WERI-Rb-1 (cell line): ENCODE results near the gene MAML2.

Source experiments
- DNase-seq: peaks from one replicate; pipeline ENCODE4 v3.0.0-alpha.2; 2020
- H3K27ac ChIP-seq: fragments of 250-450 bp; sonication (Bioruptor Pico); 2 replicates; pipeline ENCODE4 v1.5.1; 2020; ENCODE audit warnings: mild to moderate bottlenecking, moderate library complexity
- H3K27me3 ChIP-seq: fragments of 250-450 bp; sonication (Bioruptor Pico); 2 replicates; pipeline ENCODE4 v1.5.1; 2021; ENCODE audit warnings: mild to moderate bottlenecking, low read depth, moderate library complexity; ENCODE audit not compliant: insufficient read depth, severe bottlenecking
- H3K36me3 ChIP-seq: fragments of 250-450 bp; sonication (Bioruptor Pico); 2 replicates; pipeline ENCODE4 v1.5.1; 2020; ENCODE audit warnings: mild to moderate bottlenecking, moderate library complexity
- H3K4me3 ChIP-seq: 2 replicates; pipeline ENCODE4 v1.5.1; 2011; ENCODE audit warnings: low read depth, mild to moderate bottlenecking, control low read depth, low read length
- H3K9me3 ChIP-seq: fragments of 250-450 bp; sonication (Bioruptor Pico); 2 replicates; pipeline ENCODE4 v1.5.1; 2021; ENCODE audit warnings: mild to moderate bottlenecking, moderate library complexity; ENCODE audit not compliant: severe bottlenecking
- TF ChIP-seq, protein P1 (sequence below): IDR thresholded peaks from 2 replicates; pipeline ENCODE4 v1.5.1; 2011; ENCODE audit warnings: low read depth, mild to moderate bottlenecking, control low read depth, inconsistent platforms, low read length

Gene MAML2

DNA sequence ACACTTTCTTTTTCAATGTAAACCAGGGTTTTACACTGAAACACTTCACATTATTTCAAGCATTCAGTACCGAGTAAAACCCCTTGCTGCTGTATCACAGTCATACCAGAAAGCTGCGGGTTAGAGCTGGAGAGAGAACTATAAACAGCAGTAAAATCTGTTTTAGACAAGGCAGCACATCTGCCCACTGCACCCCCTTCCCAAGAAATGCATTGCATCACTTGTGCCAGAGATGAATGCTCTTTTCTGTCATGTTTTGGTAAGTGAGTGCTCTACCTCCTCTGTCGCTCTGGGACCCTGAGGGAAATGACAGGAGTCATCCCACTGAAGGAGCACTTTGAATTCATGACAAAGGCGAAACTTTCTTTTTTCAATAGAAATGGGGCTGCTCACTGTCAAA, 107.2 kb downstream of the MAML2 start:
- DNase-seq: no peak
- Histone ChIP-seq H3K36me3 (no peaks in the 10 kb centered on the region; the same call in 1 of the 2 replicates), H3K9me3 (no peaks in the 10 kb centered on the region), H3K4me3 (no peak overlapping the region), H3K27me3 (no peaks in the 10 kb centered on the region), H3K27ac (peak overlapping the region; percentile 75)
- TF ChIP-seq, protein P1, sequence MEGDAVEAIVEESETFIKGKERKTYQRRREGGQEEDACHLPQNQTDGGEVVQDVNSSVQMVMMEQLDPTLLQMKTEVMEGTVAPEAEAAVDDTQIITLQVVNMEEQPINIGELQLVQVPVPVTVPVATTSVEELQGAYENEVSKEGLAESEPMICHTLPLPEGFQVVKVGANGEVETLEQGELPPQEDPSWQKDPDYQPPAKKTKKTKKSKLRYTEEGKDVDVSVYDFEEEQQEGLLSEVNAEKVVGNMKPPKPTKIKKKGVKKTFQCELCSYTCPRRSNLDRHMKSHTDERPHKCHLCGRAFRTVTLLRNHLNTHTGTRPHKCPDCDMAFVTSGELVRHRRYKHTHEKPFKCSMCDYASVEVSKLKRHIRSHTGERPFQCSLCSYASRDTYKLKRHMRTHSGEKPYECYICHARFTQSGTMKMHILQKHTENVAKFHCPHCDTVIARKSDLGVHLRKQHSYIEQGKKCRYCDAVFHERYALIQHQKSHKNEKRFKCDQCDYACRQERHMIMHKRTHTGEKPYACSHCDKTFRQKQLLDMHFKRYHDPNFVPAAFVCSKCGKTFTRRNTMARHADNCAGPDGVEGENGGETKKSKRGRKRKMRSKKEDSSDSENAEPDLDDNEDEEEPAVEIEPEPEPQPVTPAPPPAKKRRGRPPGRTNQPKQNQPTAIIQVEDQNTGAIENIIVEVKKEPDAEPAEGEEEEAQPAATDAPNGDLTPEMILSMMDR: no peak

DNA sequence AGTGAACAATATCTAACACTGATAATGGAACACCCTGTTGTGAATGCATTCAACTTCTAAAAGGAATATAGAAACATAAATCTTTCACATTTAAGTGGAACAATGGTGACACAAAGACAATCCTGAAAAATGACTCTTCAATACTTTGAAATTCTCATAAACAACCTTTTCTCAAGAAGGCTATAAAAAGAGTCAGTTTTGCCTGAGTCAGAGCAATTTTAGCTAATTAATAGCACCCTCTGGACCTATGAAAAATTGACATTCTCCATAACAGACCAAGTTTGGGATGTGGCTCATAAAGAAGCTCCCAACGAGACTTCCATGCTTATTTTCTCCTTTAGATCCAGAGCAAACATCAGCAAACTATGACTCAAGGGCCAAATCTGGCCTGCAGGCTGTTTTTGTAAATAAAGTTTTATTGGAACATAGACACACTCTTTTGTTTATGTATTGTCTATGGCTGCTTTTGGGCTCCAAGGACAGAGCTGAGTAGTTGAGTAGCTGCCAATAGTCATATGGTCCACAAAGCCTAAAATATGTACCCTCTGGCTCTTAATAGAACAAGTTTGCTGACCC, 108.0 kb downstream of the MAML2 start:
- Histone ChIP-seq H3K36me3 (no peaks in the 10 kb centered on the region; the same call in 1 of the 2 replicates), H3K27ac (no peak overlapping the region; the same call in 1 of the 2 replicates), H3K9me3 (no peaks in the 10 kb centered on the region), H3K27me3 (no peaks in the 10 kb centered on the region), H3K4me3 (no peak overlapping the region)
- TF ChIP-seq, protein P1: no peak
- no peak for DNase-seq

DNA sequence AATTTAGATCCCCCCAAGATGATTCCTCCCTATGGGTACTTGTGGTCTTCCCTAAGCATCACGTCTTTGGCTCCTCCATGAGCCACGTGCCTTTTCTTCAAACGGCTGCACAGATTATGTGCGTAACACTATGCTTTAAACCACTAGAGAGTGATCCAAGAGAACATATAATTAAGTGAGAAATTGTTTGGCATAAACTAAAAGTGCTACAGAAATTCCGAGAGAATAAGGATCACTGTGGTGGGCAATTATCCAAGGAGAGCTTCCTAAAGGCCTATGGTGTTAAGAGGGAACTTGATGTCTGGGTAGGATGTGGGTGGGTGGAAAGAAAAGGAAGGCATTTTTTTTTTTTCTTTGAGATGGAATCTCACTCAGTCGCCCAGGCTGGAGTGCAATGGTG, 110.9 kb downstream of the MAML2 start:
- TF ChIP-seq, protein P1: no peak
- no peak for DNase-seq
- Histone ChIP-seq H3K9me3 (no peaks in the 10 kb centered on the region), H3K27ac (no peak overlapping the region), H3K4me3 (no peak overlapping the region), H3K27me3 (no peaks in the 10 kb centered on the region), H3K36me3 (no peaks in the 10 kb centered on the region; the same call in 1 of the 2 replicates)

DNA sequence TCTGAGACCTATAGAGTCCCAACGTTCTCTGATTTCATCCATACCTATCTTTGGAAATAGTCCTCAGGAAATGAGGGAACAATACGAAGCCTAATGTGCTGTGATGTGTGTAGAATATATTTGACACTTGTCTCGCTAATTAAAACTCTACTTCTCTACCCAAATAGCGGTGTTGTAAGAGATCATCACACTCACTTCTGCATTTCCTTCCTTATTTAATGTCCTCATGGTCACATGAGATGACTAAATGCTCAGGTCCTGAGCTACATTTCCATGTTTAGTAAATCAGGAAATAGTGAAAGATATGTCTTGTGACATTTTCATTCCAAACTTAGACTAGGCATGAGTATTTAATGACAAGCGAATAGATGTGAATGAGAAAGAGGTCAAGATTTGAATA, 112.3 kb downstream of the MAML2 start:
- DNase-seq: no peak
- no peak overlapping the region for H3K4me3 ChIP-seq
- H3K27me3 ChIP-seq: no peaks in the 10 kb centered on the region
- no peaks in the 10 kb centered on the region; the same call in 1 of the 2 replicates for H3K36me3 ChIP-seq
- TF ChIP-seq, protein P1: no peak
- no peak overlapping the region for H3K27ac ChIP-seq
- no peaks in the 10 kb centered on the region for H3K9me3 ChIP-seq

DNA sequence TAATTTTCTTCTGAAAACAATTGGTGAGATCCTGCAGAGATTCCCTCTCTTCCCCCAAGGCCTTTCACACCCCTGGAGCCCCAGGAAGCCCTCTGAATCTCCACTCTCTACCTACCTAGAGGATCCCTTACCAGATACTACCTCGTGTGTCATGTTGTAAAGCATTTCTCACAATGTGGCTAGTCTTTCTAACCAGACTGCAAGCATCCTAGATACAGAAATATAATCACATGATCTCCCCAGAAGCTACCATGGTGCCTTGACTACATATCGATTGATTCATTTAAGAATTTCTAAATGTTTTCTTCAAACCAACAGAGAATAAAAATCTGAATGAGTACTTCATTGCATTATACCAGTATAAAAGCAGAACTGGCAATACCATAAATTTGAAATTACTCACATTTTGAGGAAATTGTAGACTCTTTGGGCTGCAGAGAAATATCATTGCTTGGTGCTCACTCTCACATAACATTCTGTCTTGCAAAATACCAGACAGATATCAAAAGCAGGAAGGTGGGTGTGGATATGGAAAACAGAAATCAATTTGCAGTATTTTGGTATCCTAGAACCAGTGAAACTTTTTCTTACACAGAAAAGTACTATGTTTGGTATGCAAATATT, 113.5 kb downstream of the MAML2 start:
- no peak for DNase-seq
- Histone ChIP-seq H3K27me3 (no peaks in the 10 kb centered on the region), H3K9me3 (no peaks in the 10 kb centered on the region), H3K4me3 (no peak overlapping the region), H3K27ac (no peak overlapping the region), H3K36me3 (peaks cover 2% of the 10 kb centered on the region; the same call in 1 of the 2 replicates)
- TF ChIP-seq, protein P1: no peak
